B cell (primary cell): ENCODE data around the gene TAS2R38. TPM values are rescaled to one million over a fixed set of nuclear protein-coding genes. Genes with fewer than 3 reads are reported as not detected.

Experiments used
- ATAC-seq: fragments of 200-7000 bp; cut with Tn5 transposase; one replicate; pipeline ENCODE4 v1.10.0; 2021; ENCODE audit warnings: low read depth, mild to moderate bottlenecking, moderate number of reproducible peaks, moderate library complexity
- CTCF ChIA-PET: fragments of 350-600 bp; sonication (Branson Sonifier 250); formaldehyde crosslinking; loops from one replicate; lab custom pipeline; 2021; ENCODE audit warnings: antibody characterized with exemption, inconsistent platforms; lab: Charles Lee
- POLR2A ChIA-PET: fragments of 350-600 bp; sonication (Branson Sonifier 250); formaldehyde crosslinking; loops from one replicate; lab custom pipeline; 2021; ENCODE audit warnings: antibody characterized with exemption; lab: Charles Lee
- DNase-seq: peaks from one replicate; pipeline ENCODE4 v3.0.0; 2013
- H2AFZ ChIP-seq: 2 replicates; pipeline ENCODE4 v1.6.1; 2012; ENCODE audit warnings: mild to moderate bottlenecking, low read depth, low read length; ENCODE audit not compliant: insufficient read depth, poor library complexity, severe bottlenecking
- H3K27ac ChIP-seq, 2 donors: 1 replicate in 1 of 2; 2 replicates in 1 of 2; pipeline ENCODE4 v1.5.1; 2012 to 2013; ENCODE audit warnings: low read length in 2 of 2, mild to moderate bottlenecking in 2 of 2, moderate library complexity in 1 of 2
- H3K27me3 ChIP-seq, 4 experiments: fragments of 200-600 bp in 1 of 4; sonication (generic) in 1 of 4; replicated peaks in 1 of 4; 1 replicate in 2 of 4; 2 replicates in 2 of 4; pipeline versions ENCODE4 v1.6.1 to v1.7.0; 2013 to 2016; ENCODE audit warnings: low read length in 3 of 4, mild to moderate bottlenecking in 2 of 4, mixed read lengths in 1 of 4, moderate library complexity in 1 of 4; ENCODE audit not compliant: insufficient read depth in 4 of 4, control insufficient read depth in 3 of 4; ENCODE audit errors: control extremely low read depth in 1 of 4
- H3K36me3 ChIP-seq, 2 experiments: replicated peaks in 1 of 2; 1 replicate in 1 of 2; 2 replicates in 1 of 2; pipeline versions ENCODE4 v1.6.1 to v1.7.1; 2013; ENCODE audit warnings: low read length in 1 of 2; ENCODE audit not compliant: insufficient read depth in 2 of 2, control insufficient read depth in 1 of 2; ENCODE audit errors: control extremely low read depth in 1 of 2, extremely low read depth in 1 of 2
- H3K4me1 ChIP-seq, 2 donors: fragments of 200-600 bp in 1 of 2; sonication (generic) in 1 of 2; 1 replicate in 1 of 2; 2 replicates in 1 of 2; pipeline versions ENCODE4 v1.5.1 to v1.6.1; 2013 to 2017; ENCODE audit warnings: low read length in 2 of 2; ENCODE audit not compliant: control insufficient read depth in 2 of 2, insufficient read depth in 2 of 2
- H3K4me2 ChIP-seq: replicated peaks from 2 replicates; pipeline ENCODE3; 2012; ENCODE audit warnings: mild to moderate bottlenecking, low read depth, low read length; ENCODE audit not compliant: poor library complexity, severe bottlenecking
- H3K4me3 ChIP-seq, 5 experiments: fragments of 200-600 bp in 1 of 5; sonication (generic) in 1 of 5; 1 replicate in 3 of 5; 2 replicates in 2 of 5; pipeline versions ENCODE4 v1.5.1 to v1.7.0; 2011 to 2016; ENCODE audit warnings: low read length in 4 of 5, mild to moderate bottlenecking in 4 of 5, low read depth in 2 of 5, control low read depth in 1 of 5, moderate library complexity in 1 of 5; ENCODE audit not compliant: insufficient read depth in 1 of 5; ENCODE audit errors: control extremely low read depth in 1 of 5, extremely low read depth in 1 of 5
- H3K79me2 ChIP-seq: fragments of 200-600 bp; sonication (generic); one replicate; pipeline ENCODE4 v1.6.0; 2016; ENCODE audit warnings: low read length; ENCODE audit not compliant: control insufficient read depth, insufficient read depth
- H3K9ac ChIP-seq: fragments of 200-600 bp; sonication (generic); 2 replicates; pipeline ENCODE4 v1.6.1; 2017; ENCODE audit warnings: mild to moderate bottlenecking, low read length, moderate library complexity
- H3K9me3 ChIP-seq, 3 donors: one replicate each; pipeline versions ENCODE4 v1.6.1 to v1.7.1; 2013; ENCODE audit warnings: low read length in 2 of 3; ENCODE audit not compliant: control insufficient read depth in 2 of 3, insufficient read depth in 1 of 3; ENCODE audit errors: control extremely low read depth in 1 of 3
- H4K20me1 ChIP-seq: 2 replicates; pipeline ENCODE4 v1.6.0; 2012; ENCODE audit warnings: mild to moderate bottlenecking, low read length; ENCODE audit not compliant: insufficient read depth, control insufficient read depth, poor library complexity, severe bottlenecking
- H3K27ac Mint-ChIP-seq: one replicate; pipeline ENCODE4 v1.8.0; 2021; ENCODE audit warnings: mixed read lengths
- H3K27me3 Mint-ChIP-seq: one replicate; pipeline ENCODE4 v1.8.0; 2021; ENCODE audit warnings: mixed read lengths
- H3K4me1 Mint-ChIP-seq: one replicate; pipeline ENCODE4 v1.8.0; 2021; ENCODE audit warnings: mixed read lengths
- H3K4me3 Mint-ChIP-seq: one replicate; pipeline ENCODE4 v1.8.0; 2021; ENCODE audit warnings: mixed read lengths
- H3K9me3 Mint-ChIP-seq: one replicate; pipeline ENCODE4 v1.8.0; 2022; ENCODE audit warnings: mixed read lengths; ENCODE audit not compliant: insufficient read depth
- CTCF ChIP-seq: fragments of 200-600 bp; IDR thresholded peaks from one replicate; pipeline ENCODE4 v1.8.0; 2022; ENCODE audit warnings: antibody characterized with exemption, mild to moderate bottlenecking
- EZH2 ChIP-seq: IDR thresholded peaks from 2 replicates; pipeline ENCODE4 v1.6.1; 2012; ENCODE audit warnings: borderline replicate concordance, low read depth, mild to moderate bottlenecking, moderate library complexity, low read length; ENCODE audit not compliant: insufficient read depth, poor library complexity, severe bottlenecking
- WGBS: methylation state at CpG from one replicate; pipeline ENCODE4 v1.1.5; 2013; ENCODE audit warnings: missing lambda C conversion rate; ENCODE audit not compliant: insufficient coverage; 5-methylcytosine and 5-hydroxymethylcytosine counted together
- intact Hi-C: fragments of 100-400 bp; cut with micrococcal nuclease; formaldehyde crosslinking; loops from one replicate; pipeline ENCODE4 v1.10.0; 2022
- polyA plus RNA-seq: library from polyadenylated mRNA; depleted of rRNA; stranded (reverse); fragments of >200 nt; gene quantifications from 2 replicates; pipeline ENCODE4 v1.2.3, GENCODE V29; 2012
- total RNA-seq, 2 donors: library from RNA; stranded (reverse); fragments of 120-200 nt in 1 of 2; gene quantifications; 1 replicate in 1 of 2; 2 replicates in 1 of 2; pipeline versions ENCODE4 v1.2.3 to v1.2.4, GENCODE V29; 2013 to 2022

The TAS2R38 gene
- total and polyA plus RNA-seq, 2 donors (not counting 1 experiment from before 2014, with no cell fraction given) = not detected

DNA sequence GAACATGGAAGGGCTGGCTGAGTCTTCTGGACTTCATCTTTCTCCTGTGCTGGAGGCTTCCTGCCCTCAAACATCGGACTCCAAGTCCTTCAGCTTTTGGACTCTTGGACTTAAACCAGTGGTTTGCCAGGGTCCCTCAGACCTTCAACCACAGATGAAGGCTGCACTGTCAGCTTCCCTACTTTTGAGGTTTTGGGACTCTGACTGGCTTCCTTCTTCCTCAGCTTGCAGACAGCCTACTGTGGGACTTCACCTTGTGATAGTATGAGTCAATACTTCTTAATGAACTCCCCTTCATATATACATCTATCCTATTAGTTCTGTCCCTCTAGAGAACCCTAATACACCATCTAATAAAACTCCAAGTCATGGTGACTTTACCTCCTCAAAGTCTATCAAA is 22.8 kb downstream of the TAS2R38 start:
- H3K9ac ChIP-seq = no peak overlapping the region
- 100% methylated on average over 1 of the region's 1 CpG for WGBS
- Mint-ChIP-seq H3K27ac (no peak overlapping the region), H3K4me3 (no peak overlapping the region), H3K9me3 (no peaks in the 10 kb centered on the region), H3K4me1 (peaks cover 2% of the 10 kb centered on the region), H3K27me3 (peaks cover 4% of the 10 kb centered on the region)
- ATAC-seq = no peak
- POLR2A ChIA-PET = no interaction called here
- no peaks in the 10 kb centered on the region for H4K20me1 ChIP-seq
- intact Hi-C loops = no loop called here
- no peak for DNase-seq
- no peak overlapping the region for H3K4me2 ChIP-seq
- no peaks in the 10 kb centered on the region for H3K9me3 ChIP-seq
- no peaks in the 10 kb centered on the region for H3K27me3 ChIP-seq
- H3K4me1 ChIP-seq = peaks cover 0 to 2% of the 10 kb centered on the region in 2 donors
- CTCF ChIA-PET = no interaction called here
- TF ChIP-seq EZH2 = no peak
- no peak overlapping the region for H3K27ac ChIP-seq
- H3K4me3 ChIP-seq = no peak overlapping the region
- H3K36me3 ChIP-seq = no peaks in the 10 kb centered on the region
- H2AFZ ChIP-seq = no peak overlapping the region
- no peaks in the 10 kb centered on the region for H3K79me2 ChIP-seq

GRCh38 chr7:141949911-141950310 is 23.7 kb downstream of the TAS2R38 start:
- H2AFZ ChIP-seq = no peak overlapping the region
- Mint-ChIP-seq H3K9me3 (no peaks in the 10 kb centered on the region), H3K4me1 (peaks cover 3% of the 10 kb centered on the region), H3K27ac (no peak overlapping the region), H3K4me3 (no peak overlapping the region), H3K27me3 (peaks cover 4% of the 10 kb centered on the region)
- no peak overlapping the region for H3K27ac ChIP-seq
- H3K9ac ChIP-seq = no peak overlapping the region
- ATAC-seq (no peak), DNase-seq (no peak)
- H3K79me2 ChIP-seq = no peaks in the 10 kb centered on the region
- no peaks in the 10 kb centered on the region for H3K36me3 ChIP-seq
- ChIA-PET CTCF (no interaction called here), POLR2A (no interaction called here)
- H3K4me1 ChIP-seq = no peaks in the 10 kb centered on the region
- intact Hi-C loops = no loop called here
- TF ChIP-seq EZH2 (no peak), CTCF (no peak)
- H3K9me3 ChIP-seq = no peaks in the 10 kb centered on the region
- H3K27me3 ChIP-seq = no peaks in the 10 kb centered on the region
- WGBS = 75% methylated on average over 2 of the region's 3 CpGs
- H3K4me2 ChIP-seq = no peak overlapping the region
- no peak overlapping the region for H3K4me3 ChIP-seq
- no peaks in the 10 kb centered on the region for H4K20me1 ChIP-seq
